Measurements from ENCODE around the gene PSMD9.

DNA sequence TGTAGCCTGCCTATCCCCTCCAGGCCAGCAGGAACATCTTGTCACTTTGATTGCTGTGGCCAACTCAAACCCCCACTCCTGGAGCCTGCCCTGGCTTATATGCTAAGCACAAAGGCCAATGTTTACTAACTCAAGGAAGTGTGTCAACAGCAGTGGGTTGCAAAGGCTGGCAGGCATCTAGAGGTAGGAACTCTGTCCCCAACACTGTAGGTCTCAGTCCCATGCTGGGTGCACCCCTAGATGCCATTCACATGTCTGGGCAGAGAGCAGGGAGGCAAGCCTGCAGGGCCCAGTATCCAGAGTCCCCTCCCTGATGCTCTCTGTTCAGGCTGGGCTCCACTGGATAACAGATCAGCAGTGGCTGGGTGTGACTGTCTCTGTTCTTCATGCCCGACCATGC, 28.3 kb upstream of the PSMD9 start:
- TF ChIP-seq CTCF (conservative IDR thresholded peaks at IDR 0.05) (no peak), EZH2 (IDR thresholded peaks at IDR 0.05; ENCODE audit: low read depth) (no peak)
